GM19099 (cell line): ENCODE data around the gene SEPTIN1.
A peak's percentile ranks its signal among the peaks of the same experiment; 100 is the strongest.

Source experiments
- POLR2A ChIP-seq: IDR thresholded peaks from 3 replicates; pipeline ENCODE4 v1.6.1; 2011; ENCODE audit warnings: low read depth; ENCODE audit not compliant: insufficient read length; ENCODE audit errors: extremely low read depth

Gene SEPTIN1

DNA sequence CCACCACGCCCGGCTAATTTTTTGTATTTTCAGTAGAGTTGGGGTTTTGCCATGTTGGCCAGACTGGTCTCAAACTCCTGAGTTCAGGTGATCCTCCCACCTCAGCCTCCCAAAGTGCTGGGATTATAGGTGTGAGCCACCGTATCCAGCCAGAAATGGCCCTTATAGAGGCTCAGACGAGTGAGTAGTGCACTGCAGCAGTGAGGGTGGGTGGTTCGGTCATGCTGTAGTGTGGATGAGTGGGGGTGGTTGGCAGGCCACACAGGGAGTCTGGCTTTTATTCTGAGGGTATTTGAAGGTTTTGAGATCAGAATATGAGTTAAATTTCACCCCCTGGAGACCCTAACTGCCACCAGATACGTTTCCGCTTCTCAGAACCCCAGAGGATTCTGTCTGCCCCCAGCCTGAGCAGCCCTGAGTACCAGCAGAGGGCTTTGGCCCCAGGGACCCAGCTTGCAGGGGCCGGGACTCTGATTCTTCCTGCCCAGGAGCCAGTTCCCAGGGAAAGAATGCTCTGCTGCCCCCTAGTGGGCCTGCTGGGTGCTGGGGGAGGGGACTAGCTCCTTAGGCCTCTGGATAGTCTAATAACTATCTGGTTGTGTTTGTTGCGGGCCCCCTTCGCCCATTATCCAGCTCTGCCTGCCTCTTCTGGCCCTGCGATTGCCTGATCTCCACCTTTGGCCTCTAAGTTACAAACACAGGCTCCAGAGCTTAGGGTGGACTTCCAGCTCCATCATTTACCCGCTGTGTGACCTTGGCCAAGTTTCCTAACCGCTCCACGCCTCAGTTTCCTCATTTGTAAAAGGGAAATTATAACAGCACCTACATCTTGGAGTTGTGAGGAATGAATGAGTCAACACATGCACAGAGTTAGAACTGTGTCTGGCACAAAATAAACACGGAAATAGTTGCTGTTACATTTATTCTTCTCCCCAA, 27.0 kb upstream of the SEPTIN1 start:
- TF ChIP-seq POLR2A: no peak

DNA sequence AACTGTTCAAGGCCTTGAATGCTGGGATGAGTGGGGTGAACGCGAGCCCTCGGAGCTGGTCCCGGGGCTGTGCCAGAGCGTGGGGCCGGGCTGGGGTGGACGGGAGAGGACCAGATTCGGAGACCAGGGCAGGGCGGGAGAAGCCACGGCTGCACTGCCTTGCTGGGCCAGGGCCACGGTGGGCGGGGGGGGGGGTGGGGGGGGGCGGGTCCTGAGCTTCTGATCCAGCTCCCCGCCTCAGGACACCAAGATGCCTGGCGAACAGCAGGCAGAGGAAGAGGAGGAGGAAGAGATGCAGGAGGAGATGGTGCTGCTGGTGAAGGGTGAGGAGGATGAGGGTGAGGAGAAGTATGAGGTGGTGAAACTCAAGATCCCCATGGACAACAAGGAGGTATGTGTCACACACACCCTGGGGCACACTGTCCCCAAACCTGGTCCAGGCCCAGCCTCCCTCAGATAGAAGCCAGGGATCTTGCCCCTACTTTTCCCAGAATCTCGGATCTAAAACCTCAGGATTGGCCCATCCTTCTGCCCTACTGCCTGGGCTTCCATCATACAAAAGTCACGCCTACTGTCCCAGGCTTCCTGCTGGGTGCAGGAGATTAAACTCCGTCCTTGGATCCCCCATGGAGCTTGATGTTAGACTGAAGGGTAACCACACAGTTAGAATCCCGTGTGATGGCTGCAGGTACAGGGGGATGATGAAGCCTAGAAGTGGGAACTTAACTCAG, 25.6 kb upstream of the SEPTIN1 start:
- TF ChIP-seq POLR2A: no peak

GRCh38 chr16:30407102-30407803, 24.9 kb upstream of the SEPTIN1 start, which contains the start of gene ZNF771:
TSS of gene ZNF771 (plus strand) at chr16:30407606. CDS start at chr16:30408054, 448 bp downstream.
- peak; percentile 67 for TF ChIP-seq POLR2A

DNA sequence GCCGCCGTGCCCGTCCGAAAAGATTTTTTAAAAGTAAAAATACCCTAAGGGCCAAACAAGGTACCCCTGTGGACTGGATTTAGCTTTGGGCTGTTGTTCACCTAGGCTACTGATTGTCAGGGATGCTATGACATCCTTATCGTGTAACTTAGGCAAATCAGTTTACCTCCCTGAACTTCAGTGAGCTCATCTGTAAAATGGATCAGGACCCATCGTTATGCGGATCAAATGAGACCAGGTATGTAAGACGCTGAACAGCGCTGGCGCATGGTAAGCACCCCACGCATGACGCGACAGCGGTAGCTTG, 24.4 kb upstream of the SEPTIN1 start:
- TF ChIP-seq POLR2A: no peak

DNA sequence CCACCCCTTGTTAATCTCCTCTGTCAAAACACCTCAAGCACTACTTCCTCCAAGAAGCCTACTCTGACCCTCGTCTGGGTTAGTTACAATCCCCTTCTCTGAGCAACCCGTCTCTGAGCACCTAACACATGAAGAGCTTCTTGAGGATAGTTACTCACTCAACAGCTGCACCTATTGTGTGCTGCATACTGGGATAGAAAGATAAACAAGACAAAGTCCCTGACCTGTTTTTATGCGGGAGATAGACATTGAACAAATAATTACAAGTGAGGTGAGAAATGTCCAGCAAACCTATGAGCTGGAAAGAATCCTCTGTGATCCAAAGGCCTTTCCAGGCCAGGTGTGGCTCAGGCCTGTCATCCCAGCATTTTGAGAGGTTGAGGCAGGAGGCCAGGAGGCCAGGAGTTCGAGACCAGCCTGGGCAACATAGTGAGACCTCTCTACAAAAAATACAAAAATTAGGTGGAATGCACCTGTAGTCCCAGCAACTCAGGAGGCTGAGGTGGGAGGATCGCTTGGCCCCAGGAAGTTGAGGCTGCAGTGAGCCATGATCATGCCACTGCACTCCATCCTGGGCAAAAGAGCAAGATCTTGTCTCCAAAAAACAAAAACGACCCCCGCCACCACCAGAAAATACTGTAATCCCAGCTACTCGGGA, 19.5 kb upstream of the SEPTIN1 start:
- no peak for TF ChIP-seq POLR2A

DNA sequence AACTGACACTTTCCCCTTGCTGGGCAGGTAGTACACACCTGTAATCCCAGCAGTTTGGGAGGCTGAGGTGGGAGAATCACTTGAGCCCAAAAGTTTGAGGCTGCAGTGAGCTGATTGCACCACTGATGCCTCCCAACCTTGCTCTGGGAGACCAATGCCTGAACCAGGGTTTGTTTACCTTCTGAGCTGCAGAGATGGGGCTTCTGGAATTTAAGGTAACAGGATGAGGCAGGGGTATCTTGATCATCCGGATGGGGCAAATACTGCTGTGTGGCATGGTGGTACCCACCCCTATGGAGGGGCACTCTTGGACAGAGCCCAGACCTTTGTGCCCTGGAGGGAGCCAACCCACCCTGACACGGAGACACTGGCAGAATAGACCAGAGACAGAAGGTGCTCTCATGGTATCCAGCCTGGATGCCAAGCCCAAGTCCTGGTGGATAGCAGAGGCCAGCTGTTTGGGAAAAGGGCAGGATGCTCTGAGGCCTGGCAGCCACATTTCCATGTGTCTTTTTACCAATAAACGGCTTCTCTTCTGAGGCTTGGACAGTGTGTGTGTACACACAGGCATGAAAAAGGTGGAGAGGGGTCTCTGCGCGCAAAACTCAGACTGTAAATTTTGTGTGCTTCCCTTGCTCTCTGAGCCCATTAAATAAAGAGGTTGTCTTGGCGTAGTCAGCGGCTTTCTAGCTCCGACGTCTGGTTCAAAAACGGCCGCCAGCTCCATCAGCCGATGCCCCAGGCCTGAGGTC, 17.2 kb upstream of the SEPTIN1 start:
- TF ChIP-seq POLR2A: no peak

GRCh38 chr16:30398661-30399434, 16.5 kb upstream of the SEPTIN1 start:
- no peak for TF ChIP-seq POLR2A

DNA sequence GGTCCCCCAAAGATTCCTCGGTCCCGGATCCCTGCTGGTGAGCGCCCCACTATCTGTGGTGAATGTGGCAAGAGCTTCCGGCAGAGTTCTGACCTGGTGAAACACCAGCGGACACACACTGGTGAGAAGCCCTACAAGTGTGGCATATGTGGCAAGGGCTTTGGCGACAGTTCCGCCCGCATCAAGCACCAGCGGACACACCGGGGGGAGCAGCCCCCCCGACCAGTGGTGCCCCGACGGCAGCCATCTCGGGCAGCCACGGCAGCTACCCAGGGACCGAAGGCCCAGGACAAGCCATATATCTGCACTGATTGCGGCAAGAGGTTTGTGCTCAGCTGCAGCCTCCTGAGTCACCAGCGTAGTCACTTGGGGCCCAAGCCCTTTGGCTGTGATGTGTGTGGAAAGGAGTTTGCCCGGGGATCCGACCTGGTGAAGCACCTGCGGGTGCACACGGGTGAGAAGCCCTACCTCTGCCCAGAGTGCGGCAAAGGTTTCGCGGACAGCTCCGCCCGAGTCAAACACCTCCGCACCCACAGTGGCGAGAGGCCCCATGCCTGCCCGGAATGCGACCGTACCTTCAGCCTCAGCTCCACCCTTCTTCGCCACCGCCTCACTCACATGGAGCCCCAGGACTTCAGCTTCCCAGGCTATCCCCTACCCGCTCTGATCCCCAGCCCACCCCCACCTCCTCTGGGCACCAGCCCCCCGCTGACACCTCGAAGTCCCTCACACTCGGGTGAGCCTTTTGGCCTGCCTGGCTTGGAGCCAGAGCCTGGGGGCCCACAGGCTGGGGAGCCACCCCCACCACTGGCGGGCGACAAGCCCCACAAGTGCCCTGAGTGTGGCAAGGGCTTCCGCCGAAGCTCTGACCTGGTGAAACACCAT, 15.7 kb upstream of the SEPTIN1 start:
- TF ChIP-seq POLR2A: no peak

DNA sequence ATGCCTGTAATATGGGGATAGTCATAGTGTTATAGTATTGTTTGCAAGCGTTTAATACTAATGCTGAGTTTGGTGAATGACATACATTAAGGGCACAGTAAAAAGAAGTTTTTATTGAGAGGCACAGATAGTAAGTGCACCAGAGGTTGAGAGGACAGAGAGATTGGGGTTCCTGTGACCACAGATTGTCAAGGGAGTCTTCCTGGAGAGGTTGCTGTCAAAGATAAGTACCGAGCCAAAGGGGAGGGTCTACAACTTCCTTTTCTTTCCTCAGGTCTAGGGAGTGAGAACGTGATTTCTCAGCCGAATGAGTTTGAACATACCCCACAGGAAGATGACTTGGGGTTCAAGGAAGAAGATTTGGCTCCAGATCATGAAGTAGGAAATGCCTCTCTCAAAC, 14.7 kb upstream of the SEPTIN1 start:
- no peak for TF ChIP-seq POLR2A

DNA sequence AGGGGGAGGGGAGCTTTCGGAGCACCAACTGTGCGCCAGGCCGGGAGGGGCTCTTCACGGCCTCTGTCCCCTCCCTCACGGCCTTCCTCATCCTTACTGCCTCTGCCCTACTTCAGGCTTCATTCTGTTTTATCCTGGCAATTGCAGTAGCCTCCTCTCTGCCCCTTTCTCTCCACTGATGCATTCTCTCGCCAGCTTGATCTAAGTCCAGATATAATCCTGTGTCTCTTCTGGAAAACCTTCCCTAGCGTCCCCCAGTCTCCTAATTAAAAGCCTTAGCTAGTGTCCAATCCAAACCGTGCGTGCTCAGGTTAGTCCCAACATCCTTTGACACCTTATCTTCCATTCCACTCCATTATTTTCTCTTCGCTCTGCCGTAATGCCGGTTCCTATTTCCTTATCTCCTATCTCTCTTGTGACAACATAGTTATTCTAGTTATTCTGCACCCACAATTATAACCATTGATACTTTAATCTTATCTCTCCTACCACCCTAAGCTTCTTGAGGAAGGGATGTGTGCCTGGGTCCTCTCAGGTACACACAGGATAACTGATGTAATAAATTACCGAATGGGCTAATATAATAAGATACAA, 13.7 kb upstream of the SEPTIN1 start:
- no peak for TF ChIP-seq POLR2A

GRCh38 chr16:30395155-30395991, 13.0 kb upstream of the SEPTIN1 start, which contains the start of gene ZNF48:
TSS of gene ZNF48 (plus strand) at chr16:30395420. CDS start at chr16:30395795, 375 bp downstream.
- TF ChIP-seq POLR2A: peak; percentile 64
